T-cell (primary cell): ENCODE measurements around the gene ERP27. TPM values are rescaled to one million over a fixed set of nuclear protein-coding genes. Genes with fewer than 3 reads are reported as not detected.

Source experiments
- ATAC-seq, 4 experiments: fragments of 200-7000 bp in 3 of 4; fragments of 150-1000 bp in 1 of 4; cut with Tn5 transposase; replicated peaks in 1 of 4; 1 replicate in 3 of 4; 2 replicates in 1 of 4; pipeline ENCODE4 v1.10.0; 2021; ENCODE audit warnings: moderate library complexity in 3 of 4, mild to moderate bottlenecking in 2 of 4, moderate number of reproducible peaks in 1 of 4
- CTCF ChIA-PET, 2 donors: fragments of 300-600 bp; sonication (Branson Sonifier 250); formaldehyde crosslinking; loops; one replicate each; lab custom pipeline; 2022; ENCODE audit warnings: antibody characterized with exemption in 2 of 2; lab: Charles Lee
- POLR2A ChIA-PET, 2 donors: fragments of 300-600 bp; sonication (Branson Sonifier 250); formaldehyde crosslinking; loops; one replicate each; lab custom pipeline; 2022; ENCODE audit warnings: antibody characterized with exemption in 2 of 2; lab: Charles Lee
- DNase-seq, 35 experiments: peaks; one replicate each; pipeline versions ENCODE4 v3.0.0 to v3.0.0-alpha.2; 2013 to 2023
- H3K27ac ChIP-seq: one replicate; pipeline ENCODE4 v1.5.1; 2013; ENCODE audit warnings: low read length
- H3K27me3 ChIP-seq, 2 experiments: replicated peaks in 1 of 2; 1 replicate in 1 of 2; 2 replicates in 1 of 2; pipeline versions ENCODE4 v1.6.1 to v1.7.0; 2013; ENCODE audit warnings: low read length in 1 of 2, mixed read lengths in 1 of 2; ENCODE audit not compliant: control insufficient read depth in 2 of 2, insufficient read depth in 2 of 2; ENCODE audit errors: extremely low read depth in 1 of 2
- H3K36me3 ChIP-seq, 2 donors: 1 replicate in 1 of 2; 2 replicates in 1 of 2; pipeline versions ENCODE4 v1.6.1 to v1.7.0; 2013; ENCODE audit warnings: low read length in 1 of 2; ENCODE audit not compliant: control insufficient read depth in 2 of 2, insufficient read depth in 1 of 2; ENCODE audit errors: extremely low read depth in 1 of 2
- H3K4me1 ChIP-seq, 2 experiments: 1 replicate in 1 of 2; 2 replicates in 1 of 2; pipeline versions ENCODE4 v1.6.1 to v1.7.0; 2013; ENCODE audit warnings: low read length in 2 of 2, mixed read lengths in 1 of 2; ENCODE audit not compliant: insufficient read depth in 2 of 2, control insufficient read depth in 1 of 2; ENCODE audit errors: extremely low read depth in 1 of 2
- H3K4me3 ChIP-seq, 2 donors: 1 replicate in 1 of 2; 2 replicates in 1 of 2; pipeline versions ENCODE4 v1.5.1 to v1.7.0; 2013; ENCODE audit warnings: mild to moderate bottlenecking in 2 of 2, low read length in 1 of 2, moderate library complexity in 1 of 2; ENCODE audit not compliant: control insufficient read depth in 1 of 2; ENCODE audit errors: extremely low read depth in 1 of 2
- H3K9me3 ChIP-seq: 2 replicates; pipeline ENCODE4 v1.7.0; 2013
- H3K27ac Mint-ChIP-seq, 2 donors: one replicate each; pipeline ENCODE4 v1.8.0; 2020 to 2021; ENCODE audit warnings: mild to moderate bottlenecking in 2 of 2, mixed read lengths in 2 of 2
- H3K27me3 Mint-ChIP-seq, 2 donors: one replicate each; pipeline ENCODE4 v1.8.0; 2021 to 2022; ENCODE audit warnings: mixed read lengths in 2 of 2
- H3K36me3 Mint-ChIP-seq: one replicate; pipeline ENCODE4 v1.8.0; 2021; ENCODE audit warnings: mixed read lengths
- H3K4me1 Mint-ChIP-seq, 3 donors: one replicate each; pipeline ENCODE4 v1.8.0; 2020 to 2022; ENCODE audit warnings: mixed read lengths in 3 of 3, mild to moderate bottlenecking in 1 of 3
- H3K4me3 Mint-ChIP-seq, 3 donors: one replicate each; pipeline ENCODE4 v1.8.0; 2020 to 2022; ENCODE audit warnings: mild to moderate bottlenecking in 3 of 3, mixed read lengths in 3 of 3, moderate library complexity in 3 of 3
- H3K9me3 Mint-ChIP-seq, 3 donors: one replicate each; pipeline ENCODE4 v1.8.0; 2020 to 2022; ENCODE audit warnings: mixed read lengths in 3 of 3
- WGBS: methylation state at CpG from one replicate; pipeline ENCODE4 v1.1.5; 2013; ENCODE audit warnings: missing lambda C conversion rate; ENCODE audit not compliant: insufficient coverage; 5-methylcytosine and 5-hydroxymethylcytosine counted together
- total RNA-seq, 35 experiments: library from RNA in 6 of 35; stranded (reverse) in 6 of 35; fragments of 120-200 nt in 1 of 35; gene quantifications; one replicate each; pipeline versions ENCODE4 v1.2.1 to v1.2.4 and lab custom pipeline; 2013 to 2026

The ERP27 gene
- total RNA-seq, 5 donors from 2014 or later (not counting 1 experiment from before 2014, with no cell fraction given): 11.1 to 21.8 (median 14.7) TPM

- Mint-ChIP-seq H3K27ac (no peak overlapping the region), H3K4me3 (no peak overlapping the region), H3K36me3 (peaks cover 81% of the 10 kb centered on the region), H3K27me3 (no peaks in the 10 kb centered on the region), H3K9me3 (no peaks in the 10 kb centered on the region), H3K4me1 (peaks cover 24 to 39% (median 25%) of the 10 kb centered on the region in 3 donors)
- Histone ChIP-seq H3K4me1 (peaks cover under 1 to 3% of the 10 kb centered on the region in 2 experiments), H3K9me3 (no peaks in the 10 kb centered on the region), H3K27me3 (no peaks in the 10 kb centered on the region), H3K27ac (no peak overlapping the region), H3K36me3 (peaks cover 9 to 82% of the 10 kb centered on the region in 2 donors), H3K4me3 (no peak overlapping the region)
- ChIA-PET POLR2A (interaction anchor here in 1 of 2 donors (0.6 kb wide), 1 partner anchor 145 kb away, joined by 13 read pairs; no protein-coding TSS in a partner anchor), CTCF (interaction anchor here in 1 of 2 donors (0.7 to 1.0 kb wide), 2 partner anchors 198 to 1667 kb away, joined by 3 to 9 read pairs; no protein-coding TSS in a partner anchor)
- WGBS: no CpG with 5 or more reads among the region's 2 CpGs
- ATAC-seq (no peak), DNase-seq (no peak)
Measured at GRCh38 chr12:14915736-14916135, 22.6 kb downstream of the ERP27 start.

- H3K36me3 Mint-ChIP-seq: peaks cover 78% of the 10 kb centered on the region
- no peak overlapping the region for H3K27ac ChIP-seq
- ATAC-seq: no peak
- no peaks in the 10 kb centered on the region for H3K27me3 Mint-ChIP-seq
- no peaks in the 10 kb centered on the region for H3K9me3 ChIP-seq
- WGBS: 96% methylated on average over 3 of the region's 4 CpGs
- H3K9me3 Mint-ChIP-seq: no peaks in the 10 kb centered on the region
- DNase-seq: no peak
- CTCF ChIA-PET: no interaction called here
- peaks cover 22 to 26% (median 25%) of the 10 kb centered on the region in 3 donors for H3K4me1 Mint-ChIP-seq
- no peaks in the 10 kb centered on the region for H3K27me3 ChIP-seq
- H3K4me1 ChIP-seq: no peaks in the 10 kb centered on the region
- no peak overlapping the region for H3K4me3 ChIP-seq
- H3K4me3 Mint-ChIP-seq: no peak overlapping the region
- POLR2A ChIA-PET: interaction anchor here in 1 of 2 donors (0.6 kb wide), 1 partner anchor 39 kb away, joined by 5 read pairs; no protein-coding TSS in a partner anchor
- H3K36me3 ChIP-seq: peaks cover 9 to 72% of the 10 kb centered on the region in 2 donors
- peak overlapping the region in 1 of 2 donors; percentile 49 for H3K27ac Mint-ChIP-seq
Measured at GRCh38 chr12:14913381-14913781, 25.0 kb downstream of the ERP27 start.

- H3K4me3 ChIP-seq: no peak overlapping the region
- H3K4me1 Mint-ChIP-seq: peaks cover 23 to 26% (median 25%) of the 10 kb centered on the region in 3 donors
- no peaks in the 10 kb centered on the region for H3K9me3 ChIP-seq
- peaks cover 78% of the 10 kb centered on the region for H3K36me3 Mint-ChIP-seq
- no peaks in the 10 kb centered on the region for H3K9me3 Mint-ChIP-seq
- H3K27me3 Mint-ChIP-seq: no peaks in the 10 kb centered on the region
- DNase-seq: no peak
- no peak for ATAC-seq
- CTCF ChIA-PET: interaction anchor here in 1 of 2 donors (0.6 to 0.9 kb wide), 3 partner anchors 11 to 73 kb away, joined by 3 read pairs; no protein-coding TSS in a partner anchor
- POLR2A ChIA-PET: interaction anchor here in 1 of 2 donors (1.0 kb wide), 1 partner anchor 10 kb away, joined by 3 read pairs; no protein-coding TSS in a partner anchor
- peak overlapping the region in 1 of 2 donors; percentile 40 for H3K27ac Mint-ChIP-seq
- H3K36me3 ChIP-seq: peaks cover 9 to 51% of the 10 kb centered on the region in 2 donors
- 100% methylated on average over 1 of the region's 2 CpGs for WGBS
- H3K27me3 ChIP-seq: no peaks in the 10 kb centered on the region
- no peak overlapping the region for H3K4me3 Mint-ChIP-seq
- no peak overlapping the region for H3K27ac ChIP-seq
- H3K4me1 ChIP-seq: no peaks in the 10 kb centered on the region
Measured at GRCh38 chr12:14911131-14911530, 27.2 kb downstream of the ERP27 start.

- H3K27me3 Mint-ChIP-seq: no peaks in the 10 kb centered on the region
- Histone ChIP-seq H3K27me3 (no peaks in the 10 kb centered on the region), H3K4me1 (no peaks in the 10 kb centered on the region), H3K9me3 (no peaks in the 10 kb centered on the region), H3K36me3 (peaks cover 9 to 43% of the 10 kb centered on the region in 2 donors), H3K4me3 (no peak overlapping the region), H3K27ac (no peak overlapping the region)
- peak overlapping the region; percentile 29 to 79 for H3K27ac Mint-ChIP-seq
- 67% methylated on average over 2 of the region's 5 CpGs for WGBS
- H3K36me3 Mint-ChIP-seq: peaks cover 74% of the 10 kb centered on the region
- POLR2A ChIA-PET: no interaction called here
- ATAC-seq (peak in 2 of 4 experiments; percentile 60 to 78), DNase-seq (no peak)
- peaks cover 24 to 28% (median 26%) of the 10 kb centered on the region in 3 donors for H3K4me1 Mint-ChIP-seq
- CTCF ChIA-PET: interaction anchor here (0.6 to 0.9 kb wide), 4 partner anchors 10 to 1141 kb away, joined by 3 read pairs; no protein-coding TSS in a partner anchor
- no peak overlapping the region for H3K4me3 Mint-ChIP-seq
- peaks cover 0 to 3% (median 0%) of the 10 kb centered on the region in 3 donors for H3K9me3 Mint-ChIP-seq
Measured at GRCh38 chr12:14910090-14910915, 28.0 kb downstream of the ERP27 start.

- Histone ChIP-seq H3K36me3 (peaks cover 0 to 21% of the 10 kb centered on the region in 2 donors), H3K9me3 (no peaks in the 10 kb centered on the region), H3K27me3 (no peaks in the 10 kb centered on the region), H3K4me3 (no peak overlapping the region), H3K4me1 (no peaks in the 10 kb centered on the region), H3K27ac (no peak overlapping the region)
- no CpG with 5 or more reads among the region's 1 CpG for WGBS
- POLR2A ChIA-PET: no interaction called here
- Mint-ChIP-seq H3K27ac (no peak overlapping the region), H3K4me1 (peaks cover 18 to 28% (median 26%) of the 10 kb centered on the region in 3 donors), H3K36me3 (peaks cover 59% of the 10 kb centered on the region), H3K27me3 (no peaks in the 10 kb centered on the region), H3K9me3 (peaks cover 0 to 3% (median 0%) of the 10 kb centered on the region in 3 donors), H3K4me3 (no peak overlapping the region)
- ATAC-seq (no peak), DNase-seq (no peak)
- CTCF ChIA-PET: no interaction called here
Measured at GRCh38 chr12:14907953-14908352, 30.4 kb downstream of the ERP27 start.

- Histone ChIP-seq H3K27ac (no peak overlapping the region), H3K9me3 (no peaks in the 10 kb centered on the region), H3K4me1 (no peaks in the 10 kb centered on the region), H3K4me3 (no peak overlapping the region), H3K27me3 (no peaks in the 10 kb centered on the region), H3K36me3 (peaks cover 0 to 13% of the 10 kb centered on the region in 2 donors)
- H3K27ac Mint-ChIP-seq: no peak overlapping the region
- peaks cover 0 to 3% (median 0%) of the 10 kb centered on the region in 3 donors for H3K9me3 Mint-ChIP-seq
- DNase-seq (no peak), ATAC-seq (no peak)
- no peak overlapping the region for H3K4me3 Mint-ChIP-seq
- H3K27me3 Mint-ChIP-seq: no peaks in the 10 kb centered on the region
- H3K36me3 Mint-ChIP-seq: peaks cover 48% of the 10 kb centered on the region
- POLR2A ChIA-PET: no interaction called here
- CTCF ChIA-PET: interaction anchor here in 1 of 2 donors (0.7 kb wide), 1 partner anchor 53 kb away, joined by 4 read pairs; no protein-coding TSS in a partner anchor
- 100% methylated on average over 2 of the region's 5 CpGs for WGBS
- peaks cover 18 to 30% (median 29%) of the 10 kb centered on the region in 3 donors for H3K4me1 Mint-ChIP-seq
Measured at GRCh38 chr12:14906114-14906513, 32.2 kb downstream of the ERP27 start.
